Subcutaneous adipose tissue (tissue), 4 donors: Measurements from ENCODE around the gene TSPAN31. TPM values are rescaled to one million over a fixed set of nuclear protein-coding genes. Genes with fewer than 3 reads are reported as not detected.

Experiments
- CTCF ChIP-seq: fragments of 450-650 bp; IDR thresholded peaks from one replicate; pipeline ENCODE4 v1.5.1; 2016; ENCODE audit warnings: low read depth, mild to moderate bottlenecking, control low read depth, antibody characterized with exemption, moderate library complexity
- total RNA-seq, 4 donors: library from RNA; depleted of rRNA; stranded (reverse); fragments of >200 nt; gene quantifications; one replicate each; pipeline ENCODE4 v1.1.0, GENCODE V29; 2016

The TSPAN31 gene
- total RNA-seq, result 100 to 1,000 TPM in 1 of 4 donors, 10 to 100 TPM in 3; 52.8 to 116 (median 62.2) TPM

GRCh38 chr12:57744777-57745484 is at the start of gene TSPAN31:
Gene TSPAN31 (plus strand): TSS chr12:57745039. CDS start chr12:57745155, 116 bp downstream.
- no peak for TF ChIP-seq CTCF

- no peak for TF ChIP-seq CTCF
Measured at GRCh38 chr12:57695770-57696432, 48.9 kb upstream of the TSPAN31 start.

GRCh38 chr12:57697076-57697475 is 47.8 kb upstream of the TSPAN31 start:
- TF ChIP-seq CTCF, result no peak

GRCh38 chr12:57698414-57698813 is 46.4 kb upstream of the TSPAN31 start:
- no peak for TF ChIP-seq CTCF

- TF ChIP-seq CTCF, result no peak
Measured at GRCh38 chr12:57700317-57700716, 44.5 kb upstream of the TSPAN31 start.

- TF ChIP-seq CTCF, result no peak
Measured at GRCh38 chr12:57707250-57707649, 37.6 kb upstream of the TSPAN31 start.

GRCh38 chr12:57708296-57708695 is 36.5 kb upstream of the TSPAN31 start:
- no peak for TF ChIP-seq CTCF
